ENCODE results near the gene CFAP410.

Gene CFAP410

GRCh38 chr21:44322621-44323325 is 16.4 kb downstream of the CFAP410 start:
- H3K9ac ChIP-seq, result no peak overlapping the region
- H3K4me1 ChIP-seq, result no peaks in the 10 kb centered on the region
- no peaks in the 10 kb centered on the region for H3K9me3 ChIP-seq (ENCODE audit: control insufficient read depth, low read length)
- no peaks in the 10 kb centered on the region for H3K79me2 ChIP-seq
- H3K27ac ChIP-seq, result no peak overlapping the region
- H3K27me3 ChIP-seq (ENCODE audit: control insufficient read depth, insufficient read depth, low read length), result no peaks in the 10 kb centered on the region
- no peak overlapping the region for H2AFZ ChIP-seq
- no peaks in the 10 kb centered on the region for H3K36me3 ChIP-seq (ENCODE audit: control insufficient read depth, insufficient read depth, low read length)
- H3K4me2 ChIP-seq (ENCODE audit: low read length), result no peak overlapping the region
- H3K4me3 ChIP-seq (ENCODE audit: low read depth, low read length), result no peak overlapping the region
- TF ChIP-seq CTCF (IDR thresholded peaks at IDR 0.05), result no peak

DNA sequence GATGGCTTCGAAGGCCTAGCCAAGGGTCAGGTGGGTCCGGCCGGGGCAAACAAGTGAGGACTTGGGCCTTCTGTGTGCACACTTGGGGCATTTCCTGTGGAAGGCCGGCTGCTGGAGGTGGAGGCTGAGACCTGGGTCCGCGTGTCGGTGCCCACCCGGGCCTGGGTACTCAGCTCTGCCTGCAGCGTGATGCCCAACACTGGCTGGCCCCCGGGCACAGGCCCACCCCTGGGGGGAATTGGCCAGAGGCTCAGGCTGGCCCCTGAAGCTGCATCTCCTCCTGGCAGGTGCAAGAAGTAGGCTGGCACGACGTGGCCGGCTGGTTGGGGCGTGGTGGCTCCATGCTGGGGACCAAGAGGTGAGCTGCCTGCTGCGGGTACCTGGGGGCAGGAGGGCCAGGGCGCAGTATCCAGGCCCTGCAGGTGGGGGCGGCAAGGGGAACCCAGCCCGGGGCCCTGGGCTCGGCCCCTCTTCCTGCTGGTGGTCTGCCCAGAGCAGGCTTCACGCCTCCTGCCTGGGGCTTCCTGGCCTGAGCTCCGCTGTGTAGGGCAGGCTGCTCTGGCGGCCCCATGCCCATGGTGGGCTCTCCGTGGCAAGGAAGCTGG is 17.2 kb downstream of the CFAP410 start:
- H3K9me3 ChIP-seq (ENCODE audit: control insufficient read depth, low read length), result no peaks in the 10 kb centered on the region
- no peaks in the 10 kb centered on the region for H3K36me3 ChIP-seq (ENCODE audit: control insufficient read depth, insufficient read depth, low read length)
- H3K4me1 ChIP-seq, result no peaks in the 10 kb centered on the region
- H2AFZ ChIP-seq, result no peak overlapping the region
- no peaks in the 10 kb centered on the region for H3K27me3 ChIP-seq (ENCODE audit: control insufficient read depth, insufficient read depth, low read length)
- TF ChIP-seq CTCF (IDR thresholded peaks at IDR 0.05), result no peak
- H3K4me3 ChIP-seq (ENCODE audit: low read depth, low read length), result no peak overlapping the region
- H3K79me2 ChIP-seq, result no peaks in the 10 kb centered on the region
- no peak overlapping the region for H3K9ac ChIP-seq
- H3K4me2 ChIP-seq (ENCODE audit: low read length), result no peak overlapping the region
- H3K27ac ChIP-seq, result no peak overlapping the region

- no peaks in the 10 kb centered on the region for H3K9me3 ChIP-seq (ENCODE audit: control insufficient read depth, low read length)
- no peaks in the 10 kb centered on the region for H3K79me2 ChIP-seq
- no peak overlapping the region for H3K27ac ChIP-seq
- no peak overlapping the region for H2AFZ ChIP-seq
- no peak overlapping the region for H3K4me2 ChIP-seq (ENCODE audit: low read length)
- H3K4me1 ChIP-seq, result no peaks in the 10 kb centered on the region
- no peaks in the 10 kb centered on the region for H3K27me3 ChIP-seq (ENCODE audit: control insufficient read depth, insufficient read depth, low read length)
- TF ChIP-seq CTCF (IDR thresholded peaks at IDR 0.05), result no peak
- H3K36me3 ChIP-seq (ENCODE audit: control insufficient read depth, insufficient read depth, low read length), result no peaks in the 10 kb centered on the region
- no peak overlapping the region for H3K9ac ChIP-seq
- H3K4me3 ChIP-seq (ENCODE audit: low read depth, low read length), result no peak overlapping the region
These were observed 18.3 kb downstream of the CFAP410 start for GRCh38 chr21:44320847-44321246.

DNA sequence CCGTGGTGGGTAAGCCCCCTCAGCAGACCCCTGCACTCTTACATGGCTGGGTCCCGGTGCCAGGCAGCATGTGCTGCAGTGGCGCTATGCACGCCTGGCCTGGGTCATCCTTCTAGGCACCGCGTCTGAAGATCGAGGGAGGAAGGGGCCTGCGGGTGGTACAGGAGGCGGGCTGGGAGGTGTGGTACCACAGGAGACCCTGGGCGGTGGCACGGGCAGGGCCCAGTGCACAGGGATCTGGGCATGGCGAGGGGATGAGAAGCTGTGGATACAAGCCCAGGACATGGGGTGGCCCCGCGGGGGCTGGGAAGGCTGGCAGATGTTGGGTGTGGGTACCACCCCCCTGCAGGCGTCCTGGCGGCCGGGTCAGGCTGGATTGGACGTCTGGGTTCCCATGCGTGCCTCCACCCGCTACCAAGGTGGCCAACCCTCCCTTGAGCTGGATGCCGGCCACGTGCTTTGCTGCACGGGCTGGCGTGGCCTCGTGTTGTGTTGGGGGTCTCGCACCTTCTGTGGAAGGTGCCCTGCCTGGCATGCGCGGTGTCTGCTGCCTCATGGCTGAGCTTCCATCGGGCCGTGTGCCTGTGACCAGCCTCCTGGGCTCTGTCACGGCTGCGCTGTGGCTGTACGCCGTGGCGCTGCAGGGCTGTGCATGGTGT is 19.7 kb downstream of the CFAP410 start:
- no peaks in the 10 kb centered on the region for H3K9me3 ChIP-seq (ENCODE audit: control insufficient read depth, low read length)
- no peak overlapping the region for H3K4me3 ChIP-seq (ENCODE audit: low read depth, low read length)
- H3K36me3 ChIP-seq (ENCODE audit: control insufficient read depth, insufficient read depth, low read length), result no peaks in the 10 kb centered on the region
- H3K27ac ChIP-seq, result no peak overlapping the region
- no peak overlapping the region for H3K4me2 ChIP-seq (ENCODE audit: low read length)
- no peak for TF ChIP-seq CTCF (IDR thresholded peaks at IDR 0.05)
- H3K27me3 ChIP-seq (ENCODE audit: control insufficient read depth, insufficient read depth, low read length), result no peaks in the 10 kb centered on the region
- H3K4me1 ChIP-seq, result no peaks in the 10 kb centered on the region
- no peak overlapping the region for H2AFZ ChIP-seq
- no peak overlapping the region for H3K9ac ChIP-seq
- no peaks in the 10 kb centered on the region for H3K79me2 ChIP-seq
